Adrenal gland (tissue), 12 donors: ENCODE measurements around the gene ZNF76. TPM values are rescaled to one million over a fixed set of nuclear protein-coding genes. Genes with fewer than 3 reads are reported as not detected.

Source experiments
- DNase-seq, 7 donors: peaks; one replicate each; pipeline ENCODE4 v3.0.0-alpha.2; 2019 to 2020
- H3K27ac ChIP-seq, 5 donors: fragments of 200-600 bp; sonication (generic) in 4 of 5; 1 replicate in 3 of 5; 2 replicates in 2 of 5; pipeline versions ENCODE4 v1.5.1 to v1.8.0; 2016 to 2020; ENCODE audit warnings: mild to moderate bottlenecking in 1 of 5
- H3K27me3 ChIP-seq: fragments of 200-600 bp; 2 replicates; pipeline ENCODE4 v1.8.0; 2021
- H3K36me3 ChIP-seq, 2 donors: fragments of 200-600 bp; replicated peaks in 1 of 2; 1 replicate in 1 of 2; 2 replicates in 1 of 2; pipeline versions ENCODE4 v1.5.1 to v1.8.0; 2018 to 2022
- H3K4me1 ChIP-seq, 2 donors: fragments of 200-600 bp; replicated peaks in 1 of 2; 1 replicate in 1 of 2; 2 replicates in 1 of 2; pipeline versions ENCODE4 v1.5.1 to v1.8.0; 2018 to 2021
- H3K4me3 ChIP-seq, 4 donors: fragments of 200-600 bp; sonication (generic) in 3 of 4; one replicate each; pipeline ENCODE4 v1.5.1; 2016 to 2018
- H3K9me3 ChIP-seq, 3 donors: fragments of 200-600 bp; sonication (generic) in 1 of 3; replicated peaks in 1 of 3; 1 replicate in 2 of 3; 2 replicates in 1 of 3; pipeline versions ENCODE4 v1.5.1 to v1.8.0; 2016 to 2021
- POLR2A ChIP-seq, 2 donors: fragments of 450-650 bp; IDR thresholded peaks; one replicate each; pipeline ENCODE4 v1.6.1; 2017; ENCODE audit warnings: antibody characterized with exemption in 2 of 2, mild to moderate bottlenecking in 2 of 2, moderate library complexity in 1 of 2
- WGBS, 4 donors: extraction: QIAGEN DNeasy Blood & Tissue Kit in 2 of 4; methylation state at CpG; one replicate each; pipeline versions ENCODE4 v1.1.5 to v1.1.7; 2013 to 2017; 5-methylcytosine and 5-hydroxymethylcytosine counted together
- intact Hi-C, 2 donors: fragments of 100-400 bp; cut with DNase I; formaldehyde crosslinking; loops; one replicate each; pipeline versions ENCODE4 v1.14.1 to v1.15.0; 2022 to 2023
- polyA plus RNA-seq, 3 donors: library from polyadenylated mRNA; stranded (reverse); fragments of 200-250 nt in 2 of 3; fragments of 350-450 nt in 1 of 3; fragmentation: Illumina TruSeq in 1 of 3; extraction: RNeasy Lipid Tissue Mini Kit (QIAGEN cat#74804) in 1 of 3; gene quantifications; one replicate each; pipeline ENCODE4 v1.2.3, GENCODE V29; 2013 to 2014
- total RNA-seq, 9 donors: library from RNA; depleted of rRNA in 4 of 9; stranded (reverse); fragments of >200 nt in 4 of 9; fragments of 120-200 nt in 1 of 9; fragmentation: NEBNext Ultra II Directional in 1 of 9; extraction: Animal tissue kit (Norgen Biotek cat#: 25700) in 1 of 9; gene quantifications; one replicate each; pipeline versions ENCODE4 v1.1.0 to v1.2.4, GENCODE V29; 2013 to 2023
- TF ChIP-seq, protein P1 (sequence below), 6 experiments: fragments of 450-650 bp in 4 of 6; fragments of 200-600 bp in 2 of 6; sonication (generic) in 1 of 6; IDR thresholded peaks; 1 replicate in 5 of 6; 2 replicates in 1 of 6; pipeline versions ENCODE4 v1.5.1 to v1.8.0; 2016 to 2021; ENCODE audit warnings: antibody characterized with exemption in 6 of 6, mild to moderate bottlenecking in 2 of 6, moderate library complexity in 1 of 6
- donor health status: healthy with polysubstance abuse.
- donor health status: Bipolar disorder and iron deficiency.
- donor health status: DM: yes; HTN: yes; CAD: no.
- donor health status: DM: no; HTN: no; CAD: no.
- donor health status: DM: no; HTN: no; CAD: no.
- donor health status: DM: yes; HTN: yes; CAD: no.

ZNF76 gene
- total and polyA plus RNA-seq, 12 donors = 25.3 to 185 (median 45.2) TPM

DNA sequence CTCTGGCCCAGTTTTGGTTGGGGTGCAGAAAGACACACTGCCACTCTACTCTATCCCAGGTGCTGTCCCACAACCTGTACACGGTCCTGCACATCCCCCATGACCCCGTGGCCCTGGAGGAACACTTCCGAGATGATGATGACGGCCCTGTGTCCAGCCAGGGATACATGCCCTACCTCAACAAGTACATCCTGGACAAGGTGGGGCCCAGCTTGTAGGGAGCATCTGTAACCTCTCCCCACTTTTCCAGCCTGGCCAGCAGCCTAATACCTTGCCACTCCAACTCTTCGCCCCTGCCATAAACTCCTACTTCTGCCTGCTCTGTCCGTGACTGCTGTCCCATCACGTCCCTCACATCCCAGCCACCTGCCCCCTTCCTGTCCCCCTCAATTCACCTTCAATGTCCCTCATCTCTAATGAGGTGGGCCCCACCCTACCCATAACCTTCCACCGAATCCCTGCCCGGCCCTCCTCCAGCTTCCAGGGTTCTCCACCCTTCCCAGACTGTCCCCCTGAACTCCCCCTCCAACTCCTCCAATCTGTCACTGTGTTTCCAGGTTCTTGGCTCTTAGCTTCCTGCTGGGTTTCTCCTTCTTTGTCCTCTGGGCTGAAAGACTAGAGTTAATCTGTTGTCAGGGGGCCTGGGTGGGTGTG, 50.2 kb downstream of the ZNF76 start:
- TF ChIP-seq, protein P1, sequence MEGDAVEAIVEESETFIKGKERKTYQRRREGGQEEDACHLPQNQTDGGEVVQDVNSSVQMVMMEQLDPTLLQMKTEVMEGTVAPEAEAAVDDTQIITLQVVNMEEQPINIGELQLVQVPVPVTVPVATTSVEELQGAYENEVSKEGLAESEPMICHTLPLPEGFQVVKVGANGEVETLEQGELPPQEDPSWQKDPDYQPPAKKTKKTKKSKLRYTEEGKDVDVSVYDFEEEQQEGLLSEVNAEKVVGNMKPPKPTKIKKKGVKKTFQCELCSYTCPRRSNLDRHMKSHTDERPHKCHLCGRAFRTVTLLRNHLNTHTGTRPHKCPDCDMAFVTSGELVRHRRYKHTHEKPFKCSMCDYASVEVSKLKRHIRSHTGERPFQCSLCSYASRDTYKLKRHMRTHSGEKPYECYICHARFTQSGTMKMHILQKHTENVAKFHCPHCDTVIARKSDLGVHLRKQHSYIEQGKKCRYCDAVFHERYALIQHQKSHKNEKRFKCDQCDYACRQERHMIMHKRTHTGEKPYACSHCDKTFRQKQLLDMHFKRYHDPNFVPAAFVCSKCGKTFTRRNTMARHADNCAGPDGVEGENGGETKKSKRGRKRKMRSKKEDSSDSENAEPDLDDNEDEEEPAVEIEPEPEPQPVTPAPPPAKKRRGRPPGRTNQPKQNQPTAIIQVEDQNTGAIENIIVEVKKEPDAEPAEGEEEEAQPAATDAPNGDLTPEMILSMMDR (IDR thresholded peaks at IDR 0.05) = no peak
- TF ChIP-seq POLR2A (IDR thresholded peaks at IDR 0.05) = no peak
- DNase-seq = peak in 1 of 7 donors; percentile 35
- no peaks in the 10 kb centered on the region for H3K9me3 ChIP-seq
- 83 to 92% (median 87%) methylated on average over 7 to 9 of the region's 9 CpGs for WGBS, 4 donors
- intact Hi-C loops = no loop called here
- no peaks in the 10 kb centered on the region for H3K36me3 ChIP-seq
- H3K4me1 ChIP-seq = peaks cover 0 to 18% of the 10 kb centered on the region in 2 donors
- H3K4me3 ChIP-seq = no peak overlapping the region
- no peak overlapping the region for H3K27ac ChIP-seq
- no peaks in the 10 kb centered on the region for H3K27me3 ChIP-seq

DNA sequence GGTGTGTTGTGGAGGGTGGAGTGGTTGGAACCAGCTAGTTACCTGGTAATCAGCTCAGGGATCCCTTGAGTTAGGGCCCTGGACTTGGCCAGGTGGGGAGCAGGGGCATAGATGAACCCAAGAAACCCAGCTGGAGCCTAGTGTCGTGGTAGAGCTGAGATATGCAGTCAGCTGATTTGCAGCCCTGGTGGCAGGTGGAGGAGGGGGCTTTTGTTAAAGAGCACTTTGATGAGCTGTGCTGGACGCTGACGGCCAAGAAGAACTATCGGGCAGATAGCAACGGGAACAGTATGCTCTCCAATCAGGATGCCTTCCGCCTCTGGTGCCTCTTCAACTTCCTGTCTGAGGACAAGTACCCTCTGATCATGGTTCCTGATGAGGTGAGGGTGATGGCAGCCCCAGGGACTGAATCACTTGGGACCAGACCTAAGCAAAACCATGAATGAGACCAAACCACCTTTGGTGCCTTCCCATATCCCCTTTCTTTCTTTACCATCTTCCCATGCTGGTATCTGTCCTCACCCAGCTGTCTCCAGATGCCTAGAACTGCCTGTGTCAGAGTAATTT, 50.8 kb downstream of the ZNF76 start:
- TF ChIP-seq, protein P1 (IDR thresholded peaks at IDR 0.05) = no peak
- no peak for TF ChIP-seq POLR2A (IDR thresholded peaks at IDR 0.05)
- Histone ChIP-seq H3K9me3 (no peaks in the 10 kb centered on the region), H3K4me1 (peaks cover 0 to 18% of the 10 kb centered on the region in 2 donors), H3K36me3 (no peaks in the 10 kb centered on the region), H3K27me3 (no peaks in the 10 kb centered on the region), H3K27ac (no peak overlapping the region), H3K4me3 (no peak overlapping the region)
- WGBS, 4 donors = 73 to 92% (median 78%) methylated on average over 6 of the region's 6 CpGs
- DNase-seq = peak in 1 of 7 donors; percentile 38
- intact Hi-C loops = no loop called here

DNA sequence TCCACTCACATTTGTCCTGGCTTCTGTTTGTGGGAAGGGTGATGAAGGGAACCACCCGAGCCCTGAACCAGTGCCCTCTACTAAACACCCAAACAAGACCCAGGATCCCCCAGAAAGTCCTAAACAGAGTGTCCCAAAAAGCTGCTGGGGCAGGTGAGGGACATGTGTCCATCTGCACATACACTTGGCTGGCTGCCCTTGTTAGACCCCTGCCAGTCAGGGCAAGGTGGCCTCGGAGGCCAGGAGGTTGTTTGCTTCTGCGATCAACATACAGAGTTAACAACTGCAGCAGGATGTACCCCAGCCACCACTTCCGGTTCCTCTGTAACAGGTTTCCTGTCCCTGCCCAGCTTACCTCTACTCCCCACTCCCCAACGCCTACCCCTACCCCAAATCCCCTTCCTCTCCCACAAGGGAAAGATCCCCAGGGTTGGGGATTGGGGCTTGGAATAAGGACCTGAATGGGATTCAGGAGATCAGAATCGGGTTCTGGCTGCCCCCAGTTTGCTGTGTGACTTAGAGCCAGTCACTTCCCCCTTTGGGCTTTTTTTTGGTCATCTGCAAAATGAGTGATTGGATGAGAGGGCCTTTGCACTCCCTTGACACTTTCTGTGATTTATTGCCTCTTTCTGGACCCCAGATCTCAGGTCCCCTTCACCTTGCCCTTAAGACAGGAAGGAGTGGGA, 52.0 kb downstream of the ZNF76 start:
- intact Hi-C loops = no loop called here
- Histone ChIP-seq H3K4me1 (peaks cover 0 to 18% of the 10 kb centered on the region in 2 donors), H3K4me3 (no peak overlapping the region), H3K36me3 (no peaks in the 10 kb centered on the region), H3K27me3 (no peaks in the 10 kb centered on the region), H3K9me3 (no peaks in the 10 kb centered on the region), H3K27ac (peak overlapping the region in 2 of 5 donors; percentile 44 to 67)
- WGBS, 4 donors = 58 to 68% (median 63%) methylated on average over 5 to 6 of the region's 6 CpGs
- TF ChIP-seq POLR2A (IDR thresholded peaks at IDR 0.05) = no peak
- TF ChIP-seq, protein P1 (IDR thresholded peaks at IDR 0.05) = no peak
- peak in 1 of 7 donors; percentile 47 for DNase-seq

DNA sequence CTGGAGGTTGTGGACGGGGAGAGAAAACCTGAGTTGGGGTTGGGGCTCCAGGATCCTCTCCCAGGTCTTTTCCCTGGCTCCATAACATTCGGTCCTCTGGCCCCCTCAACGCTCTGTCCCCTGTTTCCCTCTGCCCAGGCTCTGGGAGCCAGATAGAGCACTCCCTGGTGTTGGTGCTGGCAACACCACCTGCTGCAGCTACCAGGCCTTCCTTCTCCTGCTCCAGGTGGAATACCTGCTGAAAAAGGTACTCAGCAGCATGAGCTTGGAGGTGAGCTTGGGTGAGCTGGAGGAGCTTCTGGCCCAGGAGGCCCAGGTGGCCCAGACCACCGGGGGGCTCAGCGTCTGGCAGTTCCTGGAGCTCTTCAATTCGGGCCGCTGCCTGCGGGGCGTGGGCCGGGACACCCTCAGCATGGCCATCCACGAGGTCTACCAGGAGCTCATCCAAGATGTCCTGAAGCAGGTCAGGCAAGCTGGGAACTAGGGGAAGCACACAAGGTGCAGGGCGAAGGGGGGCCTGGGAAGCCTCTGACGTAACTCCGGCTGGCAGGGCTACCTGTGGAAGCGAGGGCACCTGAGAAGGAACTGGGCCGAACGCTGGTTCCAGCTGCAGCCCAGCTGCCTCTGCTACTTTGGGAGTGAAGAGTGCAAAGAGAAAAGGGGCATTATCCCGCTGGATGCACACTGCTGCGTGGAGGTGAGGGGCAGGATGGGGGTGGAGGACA, 52.7 kb downstream of the ZNF76 start:
- H3K27ac ChIP-seq = peak overlapping the region in 2 of 5 donors; percentile 44 to 67
- WGBS, 4 donors = 79 to 89% (median 87%) methylated on average over 11 to 19 of the region's 19 CpGs
- DNase-seq = peak in 1 of 7 donors; percentile 36
- H3K4me1 ChIP-seq = peaks cover 0 to 18% of the 10 kb centered on the region in 2 donors
- H3K9me3 ChIP-seq = no peaks in the 10 kb centered on the region
- H3K36me3 ChIP-seq = no peaks in the 10 kb centered on the region
- no peak for TF ChIP-seq POLR2A (IDR thresholded peaks at IDR 0.05)
- TF ChIP-seq, protein P1 (IDR thresholded peaks at IDR 0.05) = no peak
- H3K27me3 ChIP-seq = no peaks in the 10 kb centered on the region
- H3K4me3 ChIP-seq = no peak overlapping the region
- intact Hi-C loops = no loop called here
